Stimulated activated CD4-positive, alpha-beta T cell treated with anti-CD3 and anti-CD28 coated beads, Interleukin-15, amount 100 ng/mL, for 1 hour (primary cell): ENCODE results near the gene AGBL1.

ENCODE experiments used
- DNase-seq, 2 donors: peaks; one replicate each; pipeline ENCODE4 v3.0.0-alpha.2; 2020; ENCODE audit warnings: low read depth in 1 of 2, low spot score in 1 of 2

The AGBL1 gene

GRCh38 chr15:86316726-86317383 lies 237.2 kb downstream of the AGBL1 start:
- no peak for DNase-seq

- no peak for DNase-seq
Measured at GRCh38 chr15:86317384-86317740, 237.7 kb downstream of the AGBL1 start.

GRCh38 chr15:86322629-86323028 lies 243.0 kb downstream of the AGBL1 start:
- DNase-seq, result no peak

GRCh38 chr15:86327230-86327865 lies 247.7 kb downstream of the AGBL1 start:
- DNase-seq, result no peak

GRCh38 chr15:86328658-86329057 lies 249.0 kb downstream of the AGBL1 start:
- DNase-seq, result no peak

- DNase-seq, result no peak
Measured at GRCh38 chr15:86329311-86330013, 249.8 kb downstream of the AGBL1 start.

GRCh38 chr15:86333819-86334218 lies 254.1 kb downstream of the AGBL1 start:
- no peak for DNase-seq

- no peak for DNase-seq
Measured at GRCh38 chr15:86336051-86336788, 256.5 kb downstream of the AGBL1 start.

GRCh38 chr15:86337071-86337470 lies 257.4 kb downstream of the AGBL1 start:
- no peak for DNase-seq

GRCh38 chr15:86347245-86347644 lies 267.6 kb downstream of the AGBL1 start:
- no peak for DNase-seq

- DNase-seq, result no peak
Measured at GRCh38 chr15:86349565-86349964, 269.9 kb downstream of the AGBL1 start.

GRCh38 chr15:86353213-86353612 lies 273.5 kb downstream of the AGBL1 start:
- no peak for DNase-seq

- no peak for DNase-seq
Measured at GRCh38 chr15:86355361-86355760, 275.7 kb downstream of the AGBL1 start.

GRCh38 chr15:86355801-86356200 lies 276.1 kb downstream of the AGBL1 start:
- no peak for DNase-seq

- no peak for DNase-seq
Measured at GRCh38 chr15:86362555-86362954, 282.9 kb downstream of the AGBL1 start.

- no peak for DNase-seq
Measured at GRCh38 chr15:86373147-86373546, 293.5 kb downstream of the AGBL1 start.

GRCh38 chr15:86375733-86376280 lies 296.1 kb downstream of the AGBL1 start:
- DNase-seq, result no peak

- DNase-seq, result no peak
Measured at GRCh38 chr15:86377914-86378313, 298.2 kb downstream of the AGBL1 start.

- no peak for DNase-seq
Measured at GRCh38 chr15:86382341-86382740, 302.7 kb downstream of the AGBL1 start.

- no peak for DNase-seq
Measured at GRCh38 chr15:86383611-86384010, 303.9 kb downstream of the AGBL1 start.

GRCh38 chr15:86384186-86384585 lies 304.5 kb downstream of the AGBL1 start:
- DNase-seq, result no peak
